Activated naive CD4-positive, alpha-beta T cell treated with anti-CD3 and anti-CD28 coated beads, Interleukin-2, amount 10 ng/mL, durations not matched to agents 7 days and 5 days (primary cell): ENCODE results near the gene RNF166.

Experiments
- CTCF ChIA-PET: fragments of 350-600 bp; sonication (Branson Sonifier 250); formaldehyde crosslinking; loops from one replicate; lab custom pipeline; 2021; ENCODE audit warnings: antibody characterized with exemption; lab: Charles Lee
- DNase-seq: peaks from one replicate; pipeline ENCODE4 v3.0.0-alpha.2; 2020
- H3K27ac Mint-ChIP-seq: one replicate; pipeline ENCODE4 v1.8.0; 2021; ENCODE audit warnings: mild to moderate bottlenecking, moderate library complexity, mixed read lengths
- H3K27me3 Mint-ChIP-seq: one replicate; pipeline ENCODE4 v1.8.0; 2021; ENCODE audit warnings: mild to moderate bottlenecking, mixed read lengths
- H3K36me3 Mint-ChIP-seq: one replicate; pipeline ENCODE4 v1.8.0; 2021; ENCODE audit warnings: mixed read lengths
- H3K4me1 Mint-ChIP-seq: one replicate; pipeline ENCODE4 v1.8.0; 2021; ENCODE audit warnings: mixed read lengths
- H3K4me3 Mint-ChIP-seq: one replicate; pipeline ENCODE4 v1.8.0; 2021; ENCODE audit warnings: mild to moderate bottlenecking, moderate library complexity, mixed read lengths
- H3K9me3 Mint-ChIP-seq: one replicate; pipeline ENCODE4 v1.8.0; 2021; ENCODE audit warnings: mixed read lengths

RNF166 gene

DNA sequence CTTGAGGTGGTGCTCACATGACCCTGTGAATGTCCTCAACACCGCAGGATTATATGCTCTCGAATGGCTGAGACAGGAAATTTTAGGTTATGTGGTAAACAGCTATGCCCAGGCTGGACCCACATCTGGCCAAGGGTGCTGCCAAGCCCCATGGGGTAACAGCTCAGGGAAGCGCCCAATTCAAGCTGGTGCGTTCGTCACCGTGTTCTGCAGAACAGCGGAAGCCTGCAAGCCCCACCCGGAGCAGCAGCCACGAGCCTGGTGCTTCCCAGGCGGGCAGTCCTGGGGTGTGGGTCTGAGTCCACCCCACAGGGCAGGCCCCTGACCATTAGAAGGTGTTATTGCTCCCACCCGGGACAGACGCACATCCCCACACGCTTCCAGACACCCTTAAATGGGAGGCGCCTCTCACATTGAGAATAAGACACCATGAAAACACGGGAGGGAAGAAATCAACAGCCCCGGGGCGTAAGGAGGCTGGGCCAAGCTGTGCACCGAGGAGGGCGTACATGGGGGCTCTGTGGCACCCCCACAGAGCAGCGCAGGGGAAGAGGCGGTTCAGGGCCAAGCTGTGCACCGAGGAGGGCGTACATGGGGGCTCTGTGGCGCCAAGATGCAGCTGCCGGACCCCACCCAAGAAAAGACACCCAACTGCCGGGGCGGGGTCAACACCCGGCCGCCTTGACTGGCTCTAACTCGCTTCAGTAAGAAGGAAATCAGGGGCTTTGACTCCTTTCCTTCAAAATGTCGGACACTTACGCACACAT lies 52.4 kb downstream of the RNF166 start:
- Mint-ChIP-seq H3K4me1 (peaks cover 25% of the 10 kb centered on the region), H3K27ac (peak overlapping the region; percentile 74), H3K9me3 (no peaks in the 10 kb centered on the region), H3K4me3 (no peak overlapping the region), H3K36me3 (peaks cover 26% of the 10 kb centered on the region), H3K27me3 (no peaks in the 10 kb centered on the region)
- no peak for DNase-seq
- CTCF ChIA-PET = no interaction called here

- CTCF ChIA-PET = no interaction called here
- H3K4me1 Mint-ChIP-seq = peaks cover 28% of the 10 kb centered on the region
- no peak overlapping the region for H3K4me3 Mint-ChIP-seq
Measured at GRCh38 chr16:88653101-88653500, 53.1 kb downstream of the RNF166 start.

DNA sequence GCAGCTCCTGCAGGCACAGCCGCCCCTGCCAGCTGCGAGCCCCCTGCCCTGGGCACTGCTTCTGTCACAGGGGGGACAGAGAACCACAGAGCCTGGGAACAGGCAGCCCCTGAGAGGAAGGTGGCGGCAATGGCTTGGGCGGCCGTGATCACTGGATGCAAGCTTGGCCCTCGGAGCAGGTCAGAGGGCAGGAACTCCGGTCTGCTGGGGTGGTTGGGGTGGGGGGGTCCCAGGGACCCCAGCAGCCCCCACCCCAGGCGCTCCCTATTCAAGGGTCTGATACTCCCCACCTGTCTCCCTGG lies 53.5 kb downstream of the RNF166 start:
- Mint-ChIP-seq H3K36me3 (peaks cover 26% of the 10 kb centered on the region), H3K9me3 (no peaks in the 10 kb centered on the region), H3K27me3 (no peaks in the 10 kb centered on the region), H3K27ac (peak overlapping the region; percentile 93), H3K4me1 (peaks cover 28% of the 10 kb centered on the region), H3K4me3 (no peak overlapping the region)
- DNase-seq = no peak
- CTCF ChIA-PET = no interaction called here

More at GRCh38 chr16:88653101-88653500, 53.1 kb downstream of the RNF166 start:
- Mint-ChIP-seq H3K36me3 (peaks cover 26% of the 10 kb centered on the region), H3K27ac (peak overlapping the region; percentile 74), H3K9me3 (no peaks in the 10 kb centered on the region), H3K27me3 (no peaks in the 10 kb centered on the region)
- no peak for DNase-seq

DNA sequence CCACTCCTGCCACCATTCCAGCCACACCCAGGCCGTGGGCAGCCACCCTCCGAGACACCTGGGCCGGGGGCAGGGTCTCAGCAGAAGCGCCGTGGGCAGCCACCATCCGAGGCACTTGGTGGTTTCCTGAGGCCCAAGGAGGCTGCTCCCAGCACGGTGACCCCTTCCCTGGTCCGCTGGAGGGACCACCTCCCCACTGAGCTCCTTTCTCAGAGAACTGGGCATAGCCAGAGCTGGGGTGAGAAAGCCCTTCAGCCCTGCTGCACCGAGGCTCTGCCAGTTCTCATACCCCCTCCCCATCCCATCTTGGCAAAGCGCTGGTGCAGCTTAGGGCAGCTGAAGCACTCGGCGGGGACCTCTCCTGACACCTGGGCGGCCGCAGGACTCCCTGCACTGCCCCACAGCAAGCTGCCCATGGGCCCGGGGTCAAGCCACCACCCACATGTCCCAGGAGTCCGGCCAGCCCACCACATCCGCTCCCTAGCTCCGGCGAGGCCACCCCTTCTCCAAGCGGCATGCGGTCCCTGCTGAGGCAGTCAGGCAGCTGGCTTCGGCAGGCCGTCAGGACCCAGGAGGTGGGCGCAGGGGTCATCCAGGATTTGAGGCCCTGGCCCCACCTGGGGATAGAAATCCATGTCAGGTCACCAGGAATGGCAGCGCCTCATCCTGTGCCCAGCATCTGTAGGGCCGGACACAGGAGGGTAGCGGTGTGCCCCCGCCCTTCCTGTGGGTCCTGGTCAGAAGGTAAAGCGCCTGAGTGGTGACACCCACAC lies 54.0 kb downstream of the RNF166 start:
- peaks cover 26% of the 10 kb centered on the region for H3K36me3 Mint-ChIP-seq
- no peaks in the 10 kb centered on the region for H3K9me3 Mint-ChIP-seq
- CTCF ChIA-PET = interaction anchor here (0.6 kb wide), 1 partner anchor 10 kb away, joined by 3 read pairs; the partner anchor contains the start of gene MVD
- peaks cover 28% of the 10 kb centered on the region for H3K4me1 Mint-ChIP-seq
- no peaks in the 10 kb centered on the region for H3K27me3 Mint-ChIP-seq
- DNase-seq = no peak
- H3K27ac Mint-ChIP-seq = peak overlapping the region; percentile 93
- H3K4me3 Mint-ChIP-seq = peak overlapping the region; percentile 49

DNA sequence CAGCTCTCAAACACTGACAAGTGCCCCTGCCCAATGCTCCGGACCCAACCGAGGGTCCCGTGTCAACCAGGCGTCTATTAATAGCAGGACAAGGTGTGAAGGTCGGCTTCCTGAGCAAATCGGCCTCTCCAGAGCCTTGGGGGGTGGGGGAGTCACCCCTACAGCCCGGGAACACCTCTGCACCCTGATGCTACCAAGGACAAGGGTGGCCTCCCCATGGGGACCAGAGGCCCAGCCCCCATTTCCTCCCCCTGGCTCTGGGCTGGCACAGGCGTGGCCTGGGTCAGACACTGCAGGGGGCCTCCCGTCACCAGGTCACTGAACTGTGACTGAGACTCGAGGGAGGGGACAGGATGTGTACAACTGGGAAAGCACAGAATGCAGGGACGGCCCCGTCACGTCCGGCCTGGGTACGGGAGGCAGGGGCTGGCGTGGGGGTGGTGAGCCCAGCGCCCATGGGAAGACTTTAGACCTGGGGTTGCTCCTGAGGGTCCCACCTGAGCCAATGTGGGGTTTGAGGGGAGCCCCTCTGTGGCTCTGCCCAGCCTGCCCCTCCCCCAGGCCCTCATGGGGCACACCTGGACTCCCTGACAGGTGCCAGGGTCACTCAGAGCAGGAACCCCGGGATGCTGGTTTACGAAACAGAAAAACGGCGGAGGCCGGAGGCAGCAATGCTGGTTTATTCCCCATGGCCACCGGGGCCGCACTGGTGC lies 54.8 kb downstream of the RNF166 start:
- Mint-ChIP-seq H3K4me1 (peaks cover 28% of the 10 kb centered on the region), H3K27me3 (no peaks in the 10 kb centered on the region), H3K4me3 (peak overlapping the region; percentile 92), H3K27ac (peak overlapping the region; percentile 93), H3K36me3 (peaks cover 23% of the 10 kb centered on the region), H3K9me3 (no peaks in the 10 kb centered on the region)
- DNase-seq = peak; percentile 91
- CTCF ChIA-PET = no interaction called here

- H3K4me1 Mint-ChIP-seq = peaks cover 28% of the 10 kb centered on the region
- H3K27me3 Mint-ChIP-seq = no peaks in the 10 kb centered on the region
- H3K9me3 Mint-ChIP-seq = no peaks in the 10 kb centered on the region
- H3K36me3 Mint-ChIP-seq = peaks cover 22% of the 10 kb centered on the region
- CTCF ChIA-PET = no interaction called here
- peak within 1 kb of the TSS; percentile 92 for H3K4me3 Mint-ChIP-seq
- DNase-seq = peak; percentile 92
- peak within 1 kb of the TSS; percentile 93 for H3K27ac Mint-ChIP-seq
Measured at GRCh38 chr16:88650749-88651275, 55.4 kb downstream of the RNF166 start, which contains the start of gene CYBA. CYBA (minus strand) TSS chr16:88651053; CDS start chr16:88651013, 40 bp downstream.

DNA sequence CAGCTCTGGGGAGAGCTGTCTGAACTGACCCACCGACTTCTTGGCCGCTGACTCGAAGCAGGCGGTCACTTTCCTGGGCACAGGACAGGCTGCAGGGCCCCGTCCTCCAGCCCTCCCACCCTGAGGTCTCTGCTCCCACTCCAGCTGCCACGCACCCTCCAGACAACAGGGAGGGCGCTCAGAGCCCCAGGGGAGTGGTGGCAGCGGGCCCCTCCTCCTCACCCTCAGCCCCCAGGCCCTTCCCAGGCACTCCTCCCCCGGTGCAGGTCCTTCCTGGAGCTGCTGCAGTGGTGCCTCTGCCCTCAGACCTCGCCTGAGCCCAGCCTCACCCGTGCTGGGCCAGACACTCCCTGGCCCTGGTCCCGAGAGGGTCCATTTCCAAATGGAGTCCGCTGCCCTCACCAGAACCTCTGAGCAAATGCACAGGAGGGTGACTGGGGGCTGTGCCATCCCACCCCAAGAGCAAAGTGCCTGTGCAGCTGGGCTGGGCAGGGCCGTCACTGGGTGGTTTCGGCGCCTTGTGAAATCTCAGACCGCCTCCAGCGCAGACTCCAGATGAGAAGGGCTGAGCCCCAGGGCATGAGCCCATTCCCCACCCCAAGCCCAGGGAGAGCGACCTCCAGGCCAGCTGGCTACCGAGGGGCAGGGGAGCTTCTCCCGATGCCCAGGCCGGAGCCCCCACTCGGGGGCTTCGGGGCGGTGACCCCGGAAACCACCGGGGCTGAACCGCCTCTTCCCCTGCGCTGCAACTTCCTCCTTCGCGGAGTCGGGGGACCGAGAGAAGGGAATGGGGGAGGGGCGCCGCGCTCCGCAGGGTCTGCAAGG lies 56.1 kb downstream of the RNF166 start:
- Mint-ChIP-seq H3K27ac (peak overlapping the region; percentile 93), H3K27me3 (no peaks in the 10 kb centered on the region), H3K4me1 (peaks cover 31% of the 10 kb centered on the region), H3K36me3 (peaks cover 24% of the 10 kb centered on the region), H3K4me3 (peak overlapping the region; percentile 92), H3K9me3 (no peaks in the 10 kb centered on the region)
- peak; percentile 72 for DNase-seq
- CTCF ChIA-PET = no interaction called here

DNA sequence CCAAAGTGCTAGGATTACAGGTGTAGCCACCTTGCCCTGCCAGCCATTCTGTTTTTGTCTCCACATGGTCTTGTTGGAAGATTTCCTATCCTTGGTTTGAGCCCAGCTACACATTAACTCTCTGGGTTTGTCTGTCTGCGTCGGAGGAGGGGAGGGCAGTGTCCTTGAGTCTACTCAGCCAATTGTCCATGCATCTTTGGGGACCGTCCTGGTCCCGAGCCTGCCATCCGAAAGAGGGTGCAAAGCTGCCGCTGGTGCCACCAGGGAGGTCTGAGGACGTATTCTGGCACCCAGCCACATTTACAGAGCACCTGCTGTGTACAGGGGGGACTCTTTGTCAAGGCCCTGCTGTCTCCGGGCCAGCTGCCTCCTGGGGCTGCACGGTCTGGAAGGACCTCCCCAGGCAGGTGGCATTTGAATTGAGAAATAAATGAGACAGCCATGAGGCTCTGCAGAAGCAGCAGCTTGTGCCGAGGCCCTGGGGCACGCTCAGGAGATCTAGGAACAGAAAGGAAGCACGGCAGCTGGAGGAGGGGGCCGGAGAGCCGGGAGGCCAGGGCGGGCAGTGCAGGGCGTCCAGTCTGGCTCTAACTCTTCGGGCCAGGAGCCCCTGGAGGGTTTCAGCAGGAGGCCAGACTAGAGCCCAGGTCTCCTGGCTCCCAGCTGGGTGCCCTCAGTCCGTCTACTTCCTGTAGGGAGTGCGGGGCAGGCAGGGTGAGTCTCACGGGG lies 56.8 kb downstream of the RNF166 start:
- Mint-ChIP-seq H3K4me3 (peak overlapping the region; percentile 92), H3K27ac (peak overlapping the region; percentile 93), H3K4me1 (peaks cover 34% of the 10 kb centered on the region), H3K9me3 (no peaks in the 10 kb centered on the region), H3K36me3 (peaks cover 27% of the 10 kb centered on the region), H3K27me3 (no peaks in the 10 kb centered on the region)
- CTCF ChIA-PET = no interaction called here
- DNase-seq = no peak

DNA sequence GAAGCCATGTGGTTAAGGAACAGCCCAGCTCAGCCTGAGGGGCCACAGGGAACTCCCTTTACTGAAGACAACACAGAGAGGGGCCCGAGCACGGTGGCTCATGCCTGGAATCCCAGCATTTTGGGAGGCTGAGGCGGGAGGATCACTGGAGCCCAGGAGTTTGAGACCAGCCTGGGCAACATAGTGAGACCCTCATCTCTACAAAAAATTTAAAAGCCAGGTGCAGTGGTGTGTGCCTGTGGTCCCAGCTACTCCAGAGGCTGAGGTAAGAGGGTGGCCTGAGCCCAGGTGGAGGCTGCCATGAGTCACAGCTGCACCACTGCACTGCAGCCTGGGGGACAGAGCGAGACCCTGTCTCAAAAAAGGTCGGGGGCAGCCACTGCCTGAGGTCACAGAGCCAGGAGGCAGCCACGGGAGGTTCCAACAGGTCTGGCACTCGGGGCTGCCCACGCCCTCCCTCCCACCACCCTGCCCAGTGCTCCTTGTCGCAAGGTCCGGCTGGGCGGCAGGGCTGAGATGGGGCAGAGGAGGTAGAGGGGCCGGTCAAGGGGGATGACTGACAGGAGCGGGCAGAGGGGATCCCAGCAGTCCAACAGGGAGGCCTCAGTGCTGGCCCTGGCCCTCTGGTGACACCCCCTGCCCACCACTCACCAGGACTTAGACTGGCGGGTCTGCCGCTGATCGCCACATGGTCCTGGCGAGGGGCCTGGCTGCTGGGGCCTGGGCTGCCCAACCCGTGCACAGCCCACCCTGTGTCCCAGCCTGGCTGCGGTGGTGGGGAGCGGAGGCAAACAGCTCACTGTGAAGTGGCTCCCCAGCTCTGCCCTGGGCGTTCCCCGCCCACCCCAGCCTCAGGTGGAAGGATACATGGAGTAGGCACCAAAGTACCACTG lies 58.8 kb downstream of the RNF166 start:
- Mint-ChIP-seq H3K36me3 (peaks cover 33% of the 10 kb centered on the region), H3K4me3 (no peak overlapping the region), H3K27me3 (no peaks in the 10 kb centered on the region), H3K4me1 (peaks cover 33% of the 10 kb centered on the region), H3K27ac (peak overlapping the region; percentile 33), H3K9me3 (no peaks in the 10 kb centered on the region)
- CTCF ChIA-PET = no interaction called here
- no peak for DNase-seq
